AG04449 (cell line): ENCODE results near the gene CDH18.

ENCODE experiments used
- CTCF ChIA-PET: fragments of 350-600 bp; formaldehyde crosslinking; extraction: SDS; loops from one replicate; lab custom pipeline; 2021; ENCODE audit warnings: antibody characterized with exemption; lab: Yijun Ruan, JAX
- POLR2A ChIA-PET: fragments of 400-600, 350-600 bp; formaldehyde crosslinking; extraction: SDS; loops from one replicate; lab custom pipeline; 2020; ENCODE audit warnings: antibody characterized with exemption, inconsistent platforms; lab: Yijun Ruan, JAX
- DNase-seq: peaks from one replicate; pipeline ENCODE4 v3.0.0-alpha.2; 2010; ENCODE audit warnings: low read depth, low spot score
- H3K4me3 ChIP-seq: 2 replicates; pipeline ENCODE4 v1.5.1; 2011; ENCODE audit warnings: low read depth, mild to moderate bottlenecking, control low read depth, low read length
- CTCF ChIP-seq: IDR thresholded peaks from one replicate; pipeline ENCODE4 v1.5.1; 2011; ENCODE audit warnings: mild to moderate bottlenecking, moderate library complexity, low read length, control low read depth, inconsistent platforms; ENCODE audit not compliant: insufficient read depth; ENCODE audit errors: missing control alignments

Gene CDH18

GRCh38 chr5:19739671-19740070 lies 248.3 kb downstream of the CDH18 start:
- no peak overlapping the region for H3K4me3 ChIP-seq
- POLR2A ChIA-PET: no interaction called here
- TF ChIP-seq CTCF: no peak
- no peak for DNase-seq
- CTCF ChIA-PET: no interaction called here

GRCh38 chr5:19734776-19735175 lies 253.2 kb downstream of the CDH18 start:
- POLR2A ChIA-PET: no interaction called here

DNA sequence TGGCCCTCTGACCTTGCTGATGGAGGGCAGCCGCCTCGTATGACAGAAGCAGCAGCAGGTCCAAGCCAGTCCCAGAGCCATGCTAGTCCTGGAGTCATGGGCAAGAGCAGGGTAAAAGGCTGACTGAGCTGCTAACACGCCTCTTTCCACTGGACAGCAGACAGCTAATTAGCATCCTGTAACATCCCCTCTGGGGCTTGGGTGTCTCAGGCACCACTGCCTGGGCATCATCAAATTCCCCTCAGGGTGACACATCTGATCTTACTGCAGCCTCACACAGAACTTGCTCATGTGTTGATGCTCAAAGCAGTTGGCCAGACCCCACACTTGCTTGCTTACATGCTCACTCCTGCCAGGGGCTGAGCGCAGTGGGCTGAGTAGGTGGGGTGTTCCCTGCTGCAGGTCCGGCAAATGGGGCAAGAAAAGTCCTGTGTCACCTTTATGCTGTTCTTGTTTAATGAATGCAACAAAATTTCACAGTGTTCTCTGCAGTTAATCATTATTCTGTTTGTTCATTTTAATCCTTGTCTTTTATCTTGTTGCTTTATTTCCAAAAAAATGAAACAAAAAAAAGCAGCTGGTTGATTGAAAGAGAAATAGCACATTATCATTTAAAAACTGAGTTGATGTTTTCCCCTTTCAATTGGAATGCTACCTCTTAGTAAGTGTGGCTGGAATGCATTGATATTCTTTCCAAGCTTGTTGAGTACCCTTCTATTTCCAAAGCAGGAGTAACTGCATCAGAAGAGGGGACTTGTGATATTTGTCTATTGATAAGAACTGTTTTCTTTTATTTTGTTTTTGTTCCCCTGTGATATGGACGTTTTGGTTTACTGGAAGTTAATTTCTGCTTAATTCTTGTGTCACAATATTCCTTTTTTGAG lies 254.1 kb downstream of the CDH18 start:
- ChIA-PET CTCF (no interaction called here), POLR2A (no interaction called here)
- H3K4me3 ChIP-seq: no peak overlapping the region
- TF ChIP-seq CTCF: no peak
- DNase-seq: no peak

More at GRCh38 chr5:19734776-19735175, 253.2 kb downstream of the CDH18 start:
- H3K4me3 ChIP-seq: no peak overlapping the region
- no peak for DNase-seq
- no peak for TF ChIP-seq CTCF
- CTCF ChIA-PET: no interaction called here

DNA sequence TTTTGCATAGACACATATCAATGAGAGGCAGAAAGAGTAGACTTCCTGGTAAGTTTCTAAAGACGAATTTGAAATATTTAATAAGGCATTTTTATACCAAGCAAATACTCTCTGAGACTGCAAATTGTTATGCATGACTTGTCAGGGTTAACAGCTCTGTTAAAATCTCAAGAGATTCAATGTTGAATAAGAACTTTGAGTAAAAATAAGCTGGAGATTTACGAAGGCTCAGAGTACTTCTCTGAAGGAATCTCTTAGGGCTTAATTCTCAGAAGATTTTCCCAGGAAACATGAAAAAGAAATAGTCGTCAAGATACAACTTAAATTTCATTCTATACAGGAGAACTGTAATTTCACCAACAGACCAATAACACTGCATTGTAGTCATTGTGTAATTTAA lies 259.4 kb downstream of the CDH18 start:
- H3K4me3 ChIP-seq: no peak overlapping the region
- CTCF ChIA-PET: no interaction called here
- no peak for DNase-seq
- POLR2A ChIA-PET: no interaction called here
- TF ChIP-seq CTCF: no peak

GRCh38 chr5:19719109-19719508 lies 268.9 kb downstream of the CDH18 start:
- H3K4me3 ChIP-seq: no peak overlapping the region
- TF ChIP-seq CTCF: no peak
- POLR2A ChIA-PET: no interaction called here
- CTCF ChIA-PET: no interaction called here
- no peak for DNase-seq

GRCh38 chr5:19713740-19714139 lies 274.3 kb downstream of the CDH18 start:
- no peak for TF ChIP-seq CTCF
- ChIA-PET POLR2A (no interaction called here), CTCF (no interaction called here)
- DNase-seq: no peak
- H3K4me3 ChIP-seq: no peak overlapping the region
